GM23338 (cell line): ENCODE measurements around the gene CARMIL1. TPM values are rescaled to one million over a fixed set of nuclear protein-coding genes. Genes with fewer than 3 reads are reported as not detected.

Experiments used
- ATAC-seq: fragments of 200-7000 bp; cut with Tn5 transposase; 3 replicates; pipeline ENCODE4 v1.9.1; 2020
- DNase-seq: peaks from one replicate; pipeline ENCODE4 v3.0.0-alpha.2; 2015; ENCODE audit warnings: low spot score
- H2AFZ ChIP-seq: fragments of 200-600 bp; sonication (generic); 2 replicates; pipeline ENCODE4 v1.8.0; 2016; ENCODE audit warnings: antibody characterized with exemption, mild to moderate bottlenecking, moderate library complexity
- H3F3A ChIP-seq: fragments of 200-600 bp; sonication (generic); replicated peaks from 2 replicates; pipeline ENCODE4 v1.8.0; 2017; ENCODE audit warnings: antibody characterized with exemption, mixed run types, low read depth
- H3K27ac ChIP-seq: fragments of 200-600 bp; sonication (generic); 2 replicates; pipeline ENCODE4 v1.6.1; 2016; ENCODE audit warnings: low read depth
- H3K27me3 ChIP-seq: fragments of 200-600 bp; sonication (generic); 2 replicates; pipeline ENCODE4 v1.8.0; 2016; ENCODE audit warnings: mild to moderate bottlenecking, mixed run types, moderate library complexity; ENCODE audit not compliant: insufficient read depth
- H3K36me3 ChIP-seq: fragments of 200-600 bp; sonication (generic); 2 replicates; pipeline ENCODE4 v1.8.0; 2016; ENCODE audit warnings: mild to moderate bottlenecking; ENCODE audit not compliant: insufficient read depth
- H3K4me1 ChIP-seq: fragments of 200-600 bp; sonication (generic); 2 replicates; pipeline ENCODE4 v1.8.0; 2016; ENCODE audit warnings: mild to moderate bottlenecking, moderate library complexity; ENCODE audit not compliant: insufficient read depth
- H3K4me2 ChIP-seq: fragments of 200-600 bp; sonication (generic); 2 replicates; pipeline ENCODE4 v1.7.1; 2017; ENCODE audit warnings: mixed run types
- H3K4me3 ChIP-seq: fragments of 200-600 bp; sonication (generic); 2 replicates; pipeline ENCODE4 v1.6.1; 2016; ENCODE audit warnings: mixed run types
- H3K79me2 ChIP-seq: fragments of 200-600 bp; sonication (generic); replicated peaks from 2 replicates; pipeline ENCODE4 v1.8.0; 2017; ENCODE audit warnings: mild to moderate bottlenecking; ENCODE audit not compliant: insufficient read depth
- H3K9me2 ChIP-seq: fragments of 200-600 bp; sonication (generic); 2 replicates; pipeline ENCODE4 v1.8.0; 2017; ENCODE audit not compliant: insufficient read depth
- H4K20me1 ChIP-seq: fragments of 200-600 bp; sonication (generic); replicated peaks from 2 replicates; pipeline ENCODE4 v1.8.0; 2017; ENCODE audit warnings: mild to moderate bottlenecking; ENCODE audit not compliant: insufficient read depth
- H3K27ac Mint-ChIP-seq: 2 replicates; pipeline ENCODE4 v1.8.0; 2020; ENCODE audit warnings: inconsistent platforms, mild to moderate bottlenecking, moderate library complexity, mixed read lengths
- H3K27me3 Mint-ChIP-seq: 3 replicates; pipeline ENCODE4 v1.8.0; 2022; ENCODE audit warnings: low read depth, mild to moderate bottlenecking, moderate library complexity, mixed read lengths, inconsistent platforms; ENCODE audit not compliant: insufficient read depth, poor library complexity
- H3K36me3 Mint-ChIP-seq: 3 replicates; pipeline ENCODE4 v1.8.0; 2021; ENCODE audit warnings: low read depth, mild to moderate bottlenecking, inconsistent platforms, moderate library complexity, mixed read lengths
- H3K4me1 Mint-ChIP-seq: 3 replicates; pipeline ENCODE4 v1.8.0; 2020; ENCODE audit warnings: mild to moderate bottlenecking, inconsistent platforms, mixed read lengths
- H3K4me3 Mint-ChIP-seq: 3 replicates; pipeline ENCODE4 v1.8.0; 2021; ENCODE audit warnings: moderate library complexity, mild to moderate bottlenecking, inconsistent platforms, mixed read lengths
- H3K9me3 Mint-ChIP-seq: 3 replicates; pipeline ENCODE4 v1.8.0; 2020; ENCODE audit warnings: moderate library complexity, mild to moderate bottlenecking, inconsistent platforms, mixed read lengths
- EZH2phosphoT487 ChIP-seq: fragments of 200-600 bp; sonication (generic); IDR thresholded peaks from one replicate; pipeline ENCODE4 v1.8.1; 2018; ENCODE audit warnings: antibody characterized with exemption; ENCODE audit not compliant: unreplicated experiment
- JUNB ChIP-seq: IDR thresholded peaks from one replicate; pipeline ENCODE4 v1.6.1; 2016; ENCODE audit warnings: antibody characterized with exemption; ENCODE audit not compliant: unreplicated experiment
- REST ChIP-seq: IDR thresholded peaks from one replicate; pipeline ENCODE4 v1.6.1; 2018; ENCODE audit warnings: antibody characterized with exemption; ENCODE audit not compliant: unreplicated experiment
- ZNF114 ChIP-seq: fragments of 250-450 bp; sonication (Bioruptor Pico); IDR thresholded peaks from 2 replicates; pipeline ENCODE4 v1.5.0; 2020; ENCODE audit warnings: mild to moderate bottlenecking, moderate library complexity
- polyA plus RNA-seq: library from polyadenylated mRNA; unstranded; fragments of >200 nt; fragmentation: Nextera tagmentation; extraction: Ambion mirVana; gene quantifications from 2 replicates; pipeline ENCODE4 v1.2.1, GENCODE V29; 2016
- total RNA-seq: library from RNA; depleted of rRNA; stranded (reverse); fragments of >200 nt; shearing (Covaris generic); gene quantifications from 2 replicates; pipeline ENCODE4 v1.2.3, GENCODE V29; 2014
- TF ChIP-seq, protein P1 (sequence below): fragments of 250-450 bp; sonication (Bioruptor Pico); IDR thresholded peaks from 2 replicates; pipeline ENCODE4 v1.5.0; 2020; ENCODE audit warnings: mild to moderate bottlenecking, moderate library complexity

Gene CARMIL1
- total and polyA plus RNA-seq, 2 experiments from 2014 or later, result 43.2 to 66.9 TPM

GRCh38 chr6:25359191-25359861 is 80.2 kb downstream of the CARMIL1 start (continued):
- TF ChIP-seq, protein P1, sequence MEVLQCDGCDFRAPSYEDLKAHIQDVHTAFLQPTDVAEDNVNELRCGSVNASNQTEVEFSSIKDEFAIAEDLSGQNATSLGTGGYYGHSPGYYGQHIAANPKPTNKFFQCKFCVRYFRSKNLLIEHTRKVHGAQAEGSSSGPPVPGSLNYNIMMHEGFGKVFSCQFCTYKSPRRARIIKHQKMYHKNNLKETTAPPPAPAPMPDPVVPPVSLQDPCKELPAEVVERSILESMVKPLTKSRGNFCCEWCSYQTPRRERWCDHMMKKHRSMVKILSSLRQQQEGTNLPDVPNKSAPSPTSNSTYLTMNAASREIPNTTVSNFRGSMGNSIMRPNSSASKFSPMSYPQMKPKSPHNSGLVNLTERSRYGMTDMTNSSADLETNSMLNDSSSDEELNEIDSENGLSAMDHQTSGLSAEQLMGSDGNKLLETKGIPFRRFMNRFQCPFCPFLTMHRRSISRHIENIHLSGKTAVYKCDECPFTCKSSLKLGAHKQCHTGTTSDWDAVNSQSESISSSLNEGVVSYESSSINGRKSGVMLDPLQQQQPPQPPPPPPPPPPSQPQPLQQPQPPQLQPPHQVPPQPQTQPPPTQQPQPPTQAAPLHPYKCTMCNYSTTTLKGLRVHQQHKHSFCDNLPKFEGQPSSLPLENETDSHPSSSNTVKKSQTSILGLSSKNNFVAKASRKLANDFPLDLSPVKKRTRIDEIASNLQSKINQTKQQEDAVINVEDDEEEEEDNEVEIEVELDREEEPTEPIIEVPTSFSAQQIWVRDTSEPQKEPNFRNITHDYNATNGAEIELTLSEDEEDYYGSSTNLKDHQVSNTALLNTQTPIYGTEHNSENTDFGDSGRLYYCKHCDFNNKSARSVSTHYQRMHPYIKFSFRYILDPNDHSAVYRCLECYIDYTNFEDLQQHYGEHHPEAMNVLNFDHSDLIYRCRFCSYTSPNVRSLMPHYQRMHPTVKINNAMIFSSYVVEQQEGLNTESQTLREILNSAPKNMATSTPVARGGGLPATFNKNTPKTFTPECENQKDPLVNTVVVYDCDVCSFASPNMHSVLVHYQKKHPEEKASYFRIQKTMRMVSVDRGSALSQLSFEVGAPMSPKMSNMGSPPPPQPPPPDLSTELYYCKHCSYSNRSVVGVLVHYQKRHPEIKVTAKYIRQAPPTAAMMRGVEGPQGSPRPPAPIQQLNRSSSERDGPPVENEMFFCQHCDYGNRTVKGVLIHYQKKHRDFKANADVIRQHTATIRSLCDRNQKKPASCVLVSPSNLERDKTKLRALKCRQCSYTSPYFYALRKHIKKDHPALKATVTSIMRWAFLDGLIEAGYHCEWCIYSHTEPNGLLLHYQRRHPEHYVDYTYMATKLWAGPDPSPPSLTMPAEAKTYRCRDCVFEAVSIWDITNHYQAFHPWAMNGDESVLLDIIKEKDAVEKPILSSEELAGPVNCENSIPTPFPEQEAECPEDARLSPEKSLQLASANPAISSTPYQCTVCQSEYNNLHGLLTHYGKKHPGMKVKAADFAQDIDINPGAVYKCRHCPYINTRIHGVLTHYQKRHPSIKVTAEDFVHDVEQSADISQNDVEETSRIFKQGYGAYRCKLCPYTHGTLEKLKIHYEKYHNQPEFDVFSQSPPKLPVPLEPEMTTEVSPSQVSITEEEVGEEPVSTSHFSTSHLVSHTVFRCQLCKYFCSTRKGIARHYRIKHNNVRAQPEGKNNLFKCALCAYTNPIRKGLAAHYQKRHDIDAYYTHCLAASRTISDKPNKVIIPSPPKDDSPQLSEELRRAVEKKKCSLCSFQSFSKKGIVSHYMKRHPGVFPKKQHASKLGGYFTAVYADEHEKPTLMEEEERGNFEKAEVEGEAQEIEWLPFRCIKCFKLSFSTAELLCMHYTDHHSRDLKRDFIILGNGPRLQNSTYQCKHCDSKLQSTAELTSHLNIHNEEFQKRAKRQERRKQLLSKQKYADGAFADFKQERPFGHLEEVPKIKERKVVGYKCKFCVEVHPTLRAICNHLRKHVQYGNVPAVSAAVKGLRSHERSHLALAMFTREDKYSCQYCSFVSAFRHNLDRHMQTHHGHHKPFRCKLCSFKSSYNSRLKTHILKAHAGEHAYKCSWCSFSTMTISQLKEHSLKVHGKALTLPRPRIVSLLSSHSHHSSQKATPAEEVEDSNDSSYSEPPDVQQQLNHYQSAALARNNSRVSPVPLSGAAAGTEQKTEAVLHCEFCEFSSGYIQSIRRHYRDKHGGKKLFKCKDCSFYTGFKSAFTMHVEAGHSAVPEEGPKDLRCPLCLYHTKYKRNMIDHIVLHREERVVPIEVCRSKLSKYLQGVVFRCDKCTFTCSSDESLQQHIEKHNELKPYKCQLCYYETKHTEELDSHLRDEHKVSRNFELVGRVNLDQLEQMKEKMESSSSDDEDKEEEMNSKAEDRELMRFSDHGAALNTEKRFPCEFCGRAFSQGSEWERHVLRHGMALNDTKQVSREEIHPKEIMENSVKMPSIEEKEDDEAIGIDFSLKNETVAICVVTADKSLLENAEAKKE, result no peak
- TF ChIP-seq ZNF114 (CRISPR knock-in tag), result no peak
- no peak for TF ChIP-seq REST

DNA sequence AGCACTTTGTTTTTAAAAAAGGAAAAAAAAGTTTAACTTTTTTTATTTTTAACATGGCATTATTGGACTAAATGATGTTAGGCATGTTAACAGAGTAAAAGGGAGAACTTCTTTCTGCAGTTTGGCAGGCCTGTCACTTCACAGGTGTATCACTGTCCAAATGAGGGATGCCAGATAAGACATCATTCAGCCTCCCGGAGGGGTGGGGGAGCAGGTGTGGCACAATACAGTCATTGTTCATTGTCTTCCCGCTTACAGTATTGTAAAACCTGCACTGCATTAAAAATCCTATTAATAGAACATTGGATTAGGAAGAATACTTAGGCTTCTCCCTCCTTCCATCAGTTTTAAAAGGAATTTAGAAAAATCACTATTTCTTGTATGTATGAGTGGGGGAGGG is 80.7 kb downstream of the CARMIL1 start:
- TF ChIP-seq EZH2phosphoT487, result no peak
- no peak for TF ChIP-seq JUNB
- peaks cover 3% of the 10 kb centered on the region for H3K27me3 Mint-ChIP-seq
- DNase-seq (no peak), ATAC-seq (no peak)
- no peak overlapping the region for H3K27ac Mint-ChIP-seq
- peaks cover 8% of the 10 kb centered on the region for H4K20me1 ChIP-seq
- H3K9me2 ChIP-seq, result no peaks in the 10 kb centered on the region
- peaks cover 99% of the 10 kb centered on the region for H3K79me2 ChIP-seq
- no peak overlapping the region for H3K27ac ChIP-seq
- no peaks in the 10 kb centered on the region for H3K36me3 Mint-ChIP-seq
- H3F3A ChIP-seq, result no peaks in the 10 kb centered on the region
- no peaks in the 10 kb centered on the region for H3K9me3 Mint-ChIP-seq
- H3K4me1 ChIP-seq, result peaks cover 31% of the 10 kb centered on the region
- no peak overlapping the region for H3K4me3 Mint-ChIP-seq
- H3K4me1 Mint-ChIP-seq, result peaks cover 41% of the 10 kb centered on the region
- H3K4me2 ChIP-seq, result peak overlapping the region; percentile 48
- no peak overlapping the region for H3K4me3 ChIP-seq
- no peak overlapping the region for H2AFZ ChIP-seq
- no peaks in the 10 kb centered on the region for H3K36me3 ChIP-seq
- no peaks in the 10 kb centered on the region for H3K27me3 ChIP-seq
